ENCODE results near the gene UNC80.

UNC80 gene

GRCh38 chr2:209973328-209973727 is 201.7 kb downstream of the UNC80 start:
- no peak for DNase-seq
- in situ Hi-C loops (cut with HindIII; ENCODE audit: low pct_ligation_motif_present, low sequenced_read_pairs): loop anchor here (10.0 kb wide), 1 partner anchor 221 kb away; no protein-coding TSS in a partner anchor
- no peaks in the 10 kb centered on the region for H3K36me3 ChIP-seq (replicated peaks)

GRCh38 chr2:209974576-209974975 is 202.9 kb downstream of the UNC80 start:
- TF ChIP-seq CTCF (IDR thresholded peaks at IDR 0.05; ENCODE audit: low read depth, low read length, missing control alignments): no peak
- in situ Hi-C loops (cut with HindIII; ENCODE audit: low pct_ligation_motif_present, low sequenced_read_pairs): loop anchor here (10.0 kb wide), 1 partner anchor 220 kb away; no protein-coding TSS in a partner anchor
- no peaks in the 10 kb centered on the region for H3K27me3 ChIP-seq (replicated peaks)
- no peak overlapping the region for H3K4me3 ChIP-seq (ENCODE audit: low read depth, low read length)
- no peak for DNase-seq
- H3K36me3 ChIP-seq (replicated peaks): no peaks in the 10 kb centered on the region
- H3K27ac ChIP-seq: no peak overlapping the region

More at GRCh38 chr2:209973328-209973727, 201.7 kb downstream of the UNC80 start:
- Histone ChIP-seq H3K27ac (no peak overlapping the region), H3K27me3 (replicated peaks) (no peaks in the 10 kb centered on the region), H3K4me3 (ENCODE audit: low read depth, low read length) (no peak overlapping the region)
- TF ChIP-seq CTCF (IDR thresholded peaks at IDR 0.05; ENCODE audit: low read depth, low read length, missing control alignments): no peak

- TF ChIP-seq CTCF (IDR thresholded peaks at IDR 0.05; ENCODE audit: low read depth, low read length, missing control alignments): no peak
- no peaks in the 10 kb centered on the region for H3K27me3 ChIP-seq (replicated peaks)
- H3K27ac ChIP-seq: no peak overlapping the region
- in situ Hi-C loops (cut with HindIII; ENCODE audit: low pct_ligation_motif_present, low sequenced_read_pairs): loop anchor here (10.0 kb wide), 1 partner anchor 218 kb away; no protein-coding TSS in a partner anchor
- H3K4me3 ChIP-seq (ENCODE audit: low read depth, low read length): no peak overlapping the region
- DNase-seq: no peak
- no peaks in the 10 kb centered on the region for H3K36me3 ChIP-seq (replicated peaks)
Observed at GRCh38 chr2:209976698-209977385, 205.2 kb downstream of the UNC80 start.

GRCh38 chr2:209977386-209978239 is 206.0 kb downstream of the UNC80 start:
- no peak for DNase-seq
- Histone ChIP-seq H3K4me3 (ENCODE audit: low read depth, low read length) (no peak overlapping the region), H3K27ac (no peak overlapping the region), H3K36me3 (replicated peaks) (no peaks in the 10 kb centered on the region), H3K27me3 (replicated peaks) (no peaks in the 10 kb centered on the region)
- in situ Hi-C loops (cut with HindIII; ENCODE audit: low pct_ligation_motif_present, low sequenced_read_pairs): loop anchor here (10.0 kb wide), 1 partner anchor 217 kb away; no protein-coding TSS in a partner anchor
- TF ChIP-seq CTCF (IDR thresholded peaks at IDR 0.05; ENCODE audit: low read depth, low read length, missing control alignments): peak; percentile 10

GRCh38 chr2:209984291-209984690 is 212.7 kb downstream of the UNC80 start:
- Histone ChIP-seq H3K4me3 (ENCODE audit: low read depth, low read length) (no peak overlapping the region), H3K36me3 (replicated peaks) (no peaks in the 10 kb centered on the region), H3K27me3 (replicated peaks) (no peaks in the 10 kb centered on the region), H3K27ac (no peak overlapping the region)
- in situ Hi-C loops (cut with HindIII; ENCODE audit: low pct_ligation_motif_present, low sequenced_read_pairs): no loop called here
- TF ChIP-seq CTCF (IDR thresholded peaks at IDR 0.05; ENCODE audit: low read depth, low read length, missing control alignments): no peak
- no peak for DNase-seq

All from brain microvascular endothelial cell (primary cell).